Body of pancreas (tissue), 4 donors: Measurements from ENCODE around the gene TVP23C. TPM values are rescaled to one million over a fixed set of nuclear protein-coding genes. Genes with fewer than 3 reads are reported as not detected.
"Not testable (repeated sequence)": the region's sequence is repeated elsewhere in the genome, so short reads cannot be mapped to it uniquely, and the experiment has no call there.

ENCODE experiments used
- ATAC-seq: fragments of 150-250 bp; one replicate; pipeline ENCODE4 v1.9.1; 2016
- DNase-seq, 4 donors: peaks; one replicate each; pipeline ENCODE4 v3.0.0-alpha.2; 2019
- H3K27ac ChIP-seq, 4 donors: fragments of 200-600 bp; sonication (generic); 1 replicate in 3 of 4; 2 replicates in 1 of 4; pipeline versions ENCODE4 v1.5.1 to v1.6.1; 2016 to 2019; ENCODE audit warnings: mild to moderate bottlenecking in 1 of 4, mixed read lengths in 1 of 4, moderate library complexity in 1 of 4
- H3K27me3 ChIP-seq, 2 donors: fragments of 200-600 bp; sonication (generic); one replicate each; pipeline ENCODE4 v1.6.0; 2016; ENCODE audit warnings: mild to moderate bottlenecking in 1 of 2
- H3K36me3 ChIP-seq, 2 donors: fragments of 200-600 bp; sonication (generic); replicated peaks in 1 of 2; 2 replicates each; pipeline ENCODE4 v1.5.1; 2016; ENCODE audit warnings: low read depth in 2 of 2; ENCODE audit not compliant: insufficient read depth in 1 of 2
- H3K4me1 ChIP-seq: fragments of 200-600 bp; sonication (generic); one replicate; pipeline ENCODE4 v1.6.0; 2016
- H3K4me3 ChIP-seq, 2 donors: fragments of 200-600 bp; sonication (generic); 1 replicate in 1 of 2; 2 replicates in 1 of 2; pipeline ENCODE4 v1.5.1; 2016 to 2019
- H3K9me3 ChIP-seq, 3 donors: fragments of 200-600 bp; sonication (generic); 1 replicate in 2 of 3; 2 replicates in 1 of 3; pipeline ENCODE4 v1.5.1; 2016
- POLR2A ChIP-seq, 3 donors: fragments of 450-650 bp; IDR thresholded peaks; one replicate each; pipeline ENCODE4 v1.6.1; 2016; ENCODE audit warnings: antibody characterized with exemption in 3 of 3, mild to moderate bottlenecking in 2 of 3
- WGBS, 2 donors: methylation state at CpG; one replicate each; pipeline ENCODE4 v1.1.5; 2017; 5-methylcytosine and 5-hydroxymethylcytosine counted together
- intact Hi-C: fragments of 100-400 bp; cut with DNase I; formaldehyde crosslinking; loops from one replicate; pipeline ENCODE4 v1.15.1; 2023
- total RNA-seq, 2 donors: library from RNA; depleted of rRNA; stranded (reverse); fragments of >200 nt; gene quantifications; one replicate each; pipeline ENCODE4 v1.1.0, GENCODE V29; 2016
- TF ChIP-seq, protein P1 (sequence below), 7 experiments: fragments of 450-650 bp in 4 of 7; fragments of 200-600 bp in 3 of 7; sonication (generic) in 3 of 7; IDR thresholded peaks; one replicate each; pipeline ENCODE4 v1.5.1; 2016 to 2019; ENCODE audit warnings: antibody characterized with exemption in 7 of 7

The TVP23C gene
- total RNA-seq, 2 donors from 2014 or later, result 31.4 to 53.7 TPM

DNA sequence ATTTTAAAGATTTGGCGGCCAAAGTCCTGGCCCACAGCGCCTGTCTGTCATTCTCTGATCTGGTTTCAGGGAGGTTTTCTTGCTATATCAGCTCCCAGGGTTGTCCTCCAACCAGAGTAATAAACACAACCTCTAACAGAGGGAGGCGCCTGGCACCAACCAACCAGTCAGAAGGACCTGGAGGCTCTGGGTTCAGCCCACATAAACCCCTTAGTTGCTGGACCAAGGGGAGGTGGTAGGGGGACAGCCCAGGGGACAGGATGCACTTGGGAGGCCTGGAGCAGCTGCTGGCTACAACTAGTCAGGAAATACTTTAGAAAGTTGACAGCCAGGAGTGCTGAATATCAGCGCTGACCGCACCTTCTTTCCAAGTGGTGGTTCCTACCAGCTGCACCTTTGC lies 54.2 kb downstream of the TVP23C start:
- Histone ChIP-seq H3K27ac (no peak overlapping the region), H3K9me3 (no peaks in the 10 kb centered on the region), H3K4me3 (no peak overlapping the region), H3K27me3 (no peaks in the 10 kb centered on the region), H3K36me3 (no peaks in the 10 kb centered on the region), H3K4me1 (no peaks in the 10 kb centered on the region)
- no peak for TF ChIP-seq POLR2A (IDR thresholded peaks at IDR 0.05)
- TF ChIP-seq, protein P1, sequence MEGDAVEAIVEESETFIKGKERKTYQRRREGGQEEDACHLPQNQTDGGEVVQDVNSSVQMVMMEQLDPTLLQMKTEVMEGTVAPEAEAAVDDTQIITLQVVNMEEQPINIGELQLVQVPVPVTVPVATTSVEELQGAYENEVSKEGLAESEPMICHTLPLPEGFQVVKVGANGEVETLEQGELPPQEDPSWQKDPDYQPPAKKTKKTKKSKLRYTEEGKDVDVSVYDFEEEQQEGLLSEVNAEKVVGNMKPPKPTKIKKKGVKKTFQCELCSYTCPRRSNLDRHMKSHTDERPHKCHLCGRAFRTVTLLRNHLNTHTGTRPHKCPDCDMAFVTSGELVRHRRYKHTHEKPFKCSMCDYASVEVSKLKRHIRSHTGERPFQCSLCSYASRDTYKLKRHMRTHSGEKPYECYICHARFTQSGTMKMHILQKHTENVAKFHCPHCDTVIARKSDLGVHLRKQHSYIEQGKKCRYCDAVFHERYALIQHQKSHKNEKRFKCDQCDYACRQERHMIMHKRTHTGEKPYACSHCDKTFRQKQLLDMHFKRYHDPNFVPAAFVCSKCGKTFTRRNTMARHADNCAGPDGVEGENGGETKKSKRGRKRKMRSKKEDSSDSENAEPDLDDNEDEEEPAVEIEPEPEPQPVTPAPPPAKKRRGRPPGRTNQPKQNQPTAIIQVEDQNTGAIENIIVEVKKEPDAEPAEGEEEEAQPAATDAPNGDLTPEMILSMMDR (IDR thresholded peaks at IDR 0.05), result no peak
- DNase-seq, result no peak
- WGBS, 2 donors, result 94 to 96% methylated on average over 2 to 5 of the region's 5 CpGs
- no peak for ATAC-seq
- intact Hi-C loops, result loop anchor here (10.0 kb wide), 1 partner anchor 254 kb away; no protein-coding TSS in a partner anchor

GRCh38 chr17:15508466-15508865 lies 54.8 kb downstream of the TVP23C start:
- no peak for ATAC-seq
- H3K9me3 ChIP-seq, result no peaks in the 10 kb centered on the region
- no peaks in the 10 kb centered on the region for H3K36me3 ChIP-seq
- WGBS, 2 donors, result 76% methylated on average over 7 of the region's 7 CpGs
- DNase-seq, result no peak
- TF ChIP-seq, protein P1 (IDR thresholded peaks at IDR 0.05), result no peak
- TF ChIP-seq POLR2A (IDR thresholded peaks at IDR 0.05), result no peak
- H3K4me1 ChIP-seq, result no peaks in the 10 kb centered on the region
- no peak overlapping the region for H3K27ac ChIP-seq
- H3K27me3 ChIP-seq, result no peaks in the 10 kb centered on the region
- no peak overlapping the region for H3K4me3 ChIP-seq
- intact Hi-C loops, result loop anchor here (10.0 kb wide), 1 partner anchor 254 kb away; no protein-coding TSS in a partner anchor

- DNase-seq, result no peak
- Histone ChIP-seq H3K27me3 (no peaks in the 10 kb centered on the region), H3K4me3 (no peak overlapping the region), H3K36me3 (no peaks in the 10 kb centered on the region), H3K27ac (no peak overlapping the region), H3K4me1 (peaks cover 4% of the 10 kb centered on the region), H3K9me3 (no peaks in the 10 kb centered on the region)
- intact Hi-C loops, result loop anchor here (10.0 kb wide), 1 partner anchor 253 kb away; no protein-coding TSS in a partner anchor
- ATAC-seq, result no peak
- 96 to 97% methylated on average over 3 of the region's 3 CpGs for WGBS, 2 donors
- TF ChIP-seq, protein P1 (IDR thresholded peaks at IDR 0.05), result no peak
- TF ChIP-seq POLR2A (IDR thresholded peaks at IDR 0.05), result no peak
Measured at GRCh38 chr17:15507896-15508295, 55.4 kb downstream of the TVP23C start.

GRCh38 chr17:15507001-15507400 lies 56.3 kb downstream of the TVP23C start:
- no peak overlapping the region for H3K4me3 ChIP-seq
- no peaks in the 10 kb centered on the region for H3K36me3 ChIP-seq
- peaks cover 7% of the 10 kb centered on the region for H3K4me1 ChIP-seq
- 96 to 97% methylated on average over 9 of the region's 9 CpGs for WGBS, 2 donors
- intact Hi-C loops, result loop anchor here (10.0 kb wide), 1 partner anchor 252 kb away; no protein-coding TSS in a partner anchor
- H3K9me3 ChIP-seq, result no peaks in the 10 kb centered on the region
- no peak for ATAC-seq
- DNase-seq, result no peak
- no peaks in the 10 kb centered on the region for H3K27me3 ChIP-seq
- TF ChIP-seq, protein P1 (IDR thresholded peaks at IDR 0.05), result no peak
- no peak for TF ChIP-seq POLR2A (IDR thresholded peaks at IDR 0.05)
- no peak overlapping the region for H3K27ac ChIP-seq

DNA sequence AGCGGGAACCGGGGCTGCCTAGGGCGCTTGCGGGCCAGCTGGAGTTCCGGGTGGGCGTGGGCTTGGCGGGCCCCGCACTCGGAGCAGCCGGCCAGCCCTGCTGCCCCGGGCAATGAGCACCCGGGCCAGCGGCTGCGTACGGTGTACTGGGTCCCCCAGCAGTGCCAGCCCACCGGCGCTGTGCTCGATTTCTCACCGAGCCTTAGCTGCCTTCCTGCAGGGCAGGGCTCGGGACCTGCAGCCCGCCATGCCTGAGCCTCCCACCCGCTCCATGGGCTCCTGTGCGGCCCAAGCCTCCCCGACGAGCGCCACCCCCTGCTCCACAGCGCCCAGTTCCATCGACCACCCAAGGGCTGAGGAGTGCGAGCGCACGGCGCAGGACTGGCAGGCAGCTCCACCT lies 57.6 kb downstream of the TVP23C start:
- H3K27me3 ChIP-seq, H3K27ac ChIP-seq, ATAC-seq, H3K4me1 ChIP-seq, H3K36me3 ChIP-seq, H3K9me3 ChIP-seq, DNase-seq, H3K4me3 ChIP-seq: not testable (repeated sequence)
- intact Hi-C loops, result loop anchor here (10.0 kb wide), 1 partner anchor 251 kb away; no protein-coding TSS in a partner anchor
- 97 to 98% methylated on average over 11 to 31 of the region's 32 CpGs for WGBS, 2 donors
